ENCODE results near the gene NIT2. TPM values are rescaled to one million over a fixed set of nuclear protein-coding genes. Genes with fewer than 3 reads are reported as not detected.
"Not testable (repeated sequence)": the region's sequence is repeated elsewhere in the genome, so short reads cannot be mapped to it uniquely, and the experiment has no call there.

The NIT2 gene
- total and polyA plus RNA-seq, 2 experiments from 2014 or later: 35.4 to 67.4 TPM

GRCh38 chr3:100317912-100318311 lies 16.6 kb upstream of the NIT2 start:
- no peak overlapping the region for H3K4me3 ChIP-seq
- DNase-seq (ENCODE audit: low read depth in 1 of 2, low spot score in 1 of 2): no peak
- H3K36me3 ChIP-seq: peaks cover 18% of the 10 kb centered on the region
- no peaks in the 10 kb centered on the region for H3K9me3 ChIP-seq (ENCODE audit: low read depth)
- peaks cover 6% of the 10 kb centered on the region for H3K4me1 ChIP-seq (ENCODE audit: low read depth)
- TF ChIP-seq CTCF (IDR thresholded peaks at IDR 0.05; ENCODE audit: low read depth, low read length): no peak
- H3K27me3 ChIP-seq: no peaks in the 10 kb centered on the region
- no peak overlapping the region for H3K27ac ChIP-seq

GRCh38 chr3:100319951-100320350 lies 14.6 kb upstream of the NIT2 start:
- Histone ChIP-seq H3K27ac (no peak overlapping the region), H3K27me3 (no peaks in the 10 kb centered on the region), H3K36me3 (peaks cover 11% of the 10 kb centered on the region), H3K9me3 (ENCODE audit: low read depth) (no peaks in the 10 kb centered on the region), H3K4me3 (no peak overlapping the region), H3K4me1 (ENCODE audit: low read depth) (peaks cover 6% of the 10 kb centered on the region)
- no peak for DNase-seq (ENCODE audit: low read depth in 1 of 2, low spot score in 1 of 2)
- no peak for TF ChIP-seq CTCF (IDR thresholded peaks at IDR 0.05; ENCODE audit: low read depth, low read length)

GRCh38 chr3:100324044-100324443 lies 10.5 kb upstream of the NIT2 start:
- H3K4me1 ChIP-seq (ENCODE audit: low read depth): peaks cover 6% of the 10 kb centered on the region
- peaks cover 8% of the 10 kb centered on the region for H3K36me3 ChIP-seq
- no peaks in the 10 kb centered on the region for H3K27me3 ChIP-seq
- H3K27ac ChIP-seq: no peak overlapping the region
- no peak for DNase-seq (ENCODE audit: low read depth in 1 of 2, low spot score in 1 of 2)
- H3K9me3 ChIP-seq (ENCODE audit: low read depth): no peaks in the 10 kb centered on the region
- H3K4me3 ChIP-seq: no peak overlapping the region
- no peak for TF ChIP-seq CTCF (IDR thresholded peaks at IDR 0.05; ENCODE audit: low read depth, low read length)

GRCh38 chr3:100325827-100326226 lies 8.7 kb upstream of the NIT2 start:
- DNase-seq (ENCODE audit: low read depth in 1 of 2, low spot score in 1 of 2): no peak
- Histone ChIP-seq H3K36me3 (no peaks in the 10 kb centered on the region), H3K9me3 (ENCODE audit: low read depth) (no peaks in the 10 kb centered on the region), H3K27me3 (no peaks in the 10 kb centered on the region), H3K27ac (no peak overlapping the region), H3K4me1 (ENCODE audit: low read depth) (peaks cover 5% of the 10 kb centered on the region), H3K4me3 (no peak overlapping the region)
- no peak for TF ChIP-seq CTCF (IDR thresholded peaks at IDR 0.05; ENCODE audit: low read depth, low read length)

- H3K4me3 ChIP-seq; DNase-seq (ENCODE audit: low read depth in 1 of 2, low spot score in 1 of 2): not testable (repeated sequence)
These were observed 7.2 kb upstream of the NIT2 start for GRCh38 chr3:100327377-100327776.

GRCh38 chr3:100329800-100330489 lies 4.6 kb upstream of the NIT2 start:
- no peak for DNase-seq (ENCODE audit: low read depth in 1 of 2, low spot score in 1 of 2)
- Histone ChIP-seq H3K27ac (no peak overlapping the region), H3K9me3 (ENCODE audit: low read depth) (no peaks in the 10 kb centered on the region), H3K27me3 (no peaks in the 10 kb centered on the region), H3K4me1 (ENCODE audit: low read depth) (no peaks in the 10 kb centered on the region), H3K36me3 (no peaks in the 10 kb centered on the region), H3K4me3 (no peak overlapping the region)
- TF ChIP-seq CTCF (IDR thresholded peaks at IDR 0.05; ENCODE audit: low read depth, low read length): no peak

More at GRCh38 chr3:100327377-100327776, 7.2 kb upstream of the NIT2 start:
- H3K4me1 ChIP-seq (ENCODE audit: low read depth); H3K27ac ChIP-seq; H3K9me3 ChIP-seq (ENCODE audit: low read depth); H3K36me3 ChIP-seq; H3K27me3 ChIP-seq: not testable (repeated sequence)

All from cardiac muscle cell (in vitro differentiated cells and primary cell).